Thyroid gland (tissue), 4 donors: ENCODE results near the gene BTRC.

Experiments used
- CTCF ChIP-seq, 6 experiments: fragments of 200-600 bp in 3 of 6; fragments of 450-650 bp in 3 of 6; sonication (generic) in 3 of 6; IDR thresholded peaks; one replicate each; pipeline ENCODE4 v1.5.1; 2016 to 2019; ENCODE audit warnings: antibody characterized with exemption in 6 of 6, mild to moderate bottlenecking in 2 of 6, inconsistent platforms in 1 of 6, moderate library complexity in 1 of 6
- POLR2A ChIP-seq, 2 donors: fragments of 450-650 bp; IDR thresholded peaks; one replicate each; pipeline ENCODE4 v1.6.1; 2017; ENCODE audit warnings: antibody characterized with exemption in 2 of 2, mild to moderate bottlenecking in 2 of 2, moderate library complexity in 1 of 2

- no peak for TF ChIP-seq CTCF (IDR thresholded peaks at IDR 0.05)
- TF ChIP-seq POLR2A (IDR thresholded peaks at IDR 0.05): no peak
Observed at GRCh38 chr10:101529207-101529606, 175.2 kb downstream of the BTRC start.
